IMR-90 (cell line): ENCODE results near the gene ARHGEF12.

Experiments
- BHLHE40 ChIP-seq: fragments of 150-350 bp; IDR thresholded peaks from 2 replicates; pipeline ENCODE4 v1.6.1; 2016; ENCODE audit warnings: mild to moderate bottlenecking, low read depth, low read length
- CEBPB ChIP-seq: IDR thresholded peaks from 2 replicates; pipeline ENCODE4 v1.6.1; 2012; ENCODE audit warnings: low read depth, low read length, improper control_type of control experiment
- CHD1 ChIP-seq: IDR thresholded peaks from 2 replicates; pipeline ENCODE4 v1.6.1; 2012; ENCODE audit warnings: low read depth, low read length, improper control_type of control experiment
- CTCF ChIP-seq: conservative IDR thresholded peaks from 2 replicates; pipeline ENCODE4 v1.5.1; 2012; ENCODE audit warnings: mild to moderate bottlenecking, low read depth, low read length, improper control_type of control experiment
- FOS ChIP-seq: fragments of 150-350 bp; IDR thresholded peaks from 2 replicates; pipeline ENCODE4 v1.6.1; 2016; ENCODE audit warnings: low read depth, low read length
- MAFK ChIP-seq: IDR thresholded peaks from 2 replicates; pipeline ENCODE4 v1.6.1; 2012; ENCODE audit warnings: low read depth, low read length, improper control_type of control experiment
- MAZ ChIP-seq: IDR thresholded peaks from 2 replicates; pipeline ENCODE4 v1.6.1; 2012; ENCODE audit warnings: low read depth, mild to moderate bottlenecking, low read length, improper control_type of control experiment, moderate library complexity, borderline replicate concordance
- MXI1 ChIP-seq: IDR thresholded peaks from 2 replicates; pipeline ENCODE4 v1.6.1; 2012; ENCODE audit warnings: low read depth, mild to moderate bottlenecking, low read length, moderate library complexity, borderline replicate concordance
- POLR2A ChIP-seq: IDR thresholded peaks from 2 replicates; pipeline ENCODE4 v1.6.1; 2012; ENCODE audit warnings: mild to moderate bottlenecking, low read depth, low read length
- RAD21 ChIP-seq: IDR thresholded peaks from 2 replicates; pipeline ENCODE4 v1.6.1; 2012; ENCODE audit warnings: low read length, improper control_type of control experiment
- RFX5 ChIP-seq: IDR thresholded peaks from 2 replicates; pipeline ENCODE4 v1.8.0; 2012; ENCODE audit warnings: low read depth, mild to moderate bottlenecking, low read length, moderate library complexity
- SMC3 ChIP-seq: fragments of 150-350 bp; IDR thresholded peaks from 2 replicates; pipeline ENCODE4 v1.6.1; 2016; ENCODE audit warnings: low read depth, mild to moderate bottlenecking, antibody characterized with exemption, low read length, moderate library complexity
- USF2 ChIP-seq: fragments of 150-350 bp; IDR thresholded peaks from 2 replicates; pipeline ENCODE4 v1.6.1; 2017; ENCODE audit warnings: mild to moderate bottlenecking, antibody characterized with exemption, low read length, low read depth

GRCh38 chr11:120335556-120335907, 681 bp upstream of the ARHGEF12 start:
- TF ChIP-seq CTCF, result no peak
- no peak for TF ChIP-seq USF2
- no peak; the same call in 1 of the 2 replicates for TF ChIP-seq POLR2A
- TF ChIP-seq SMC3, result no peak
- no peak for TF ChIP-seq CHD1
- TF ChIP-seq FOS, result no peak
- TF ChIP-seq MXI1, result no peak
- no peak for TF ChIP-seq RFX5
- TF ChIP-seq RAD21, result no peak
- no peak for TF ChIP-seq MAZ
- no peak for TF ChIP-seq CEBPB
- TF ChIP-seq BHLHE40, result no peak
- TF ChIP-seq MAFK, result no peak
